Neural cell (in vitro differentiated cells): ENCODE data around the gene TECPR1.

Experiments
- EZH2 ChIP-seq: fragments of 200-600, 300-800 bp; shearing (Covaris generic), sonication (generic); IDR thresholded peaks from 2 replicates; pipeline ENCODE4 v1.6.1; 2014; ENCODE audit warnings: antibody characterized with exemption, low read length, borderline replicate concordance, mild to moderate bottlenecking; ENCODE audit not compliant: insufficient read depth, poor library complexity, severe bottlenecking
- RAD21 ChIP-seq: fragments of 450-650 bp; conservative IDR thresholded peaks from 2 replicates; pipeline ENCODE4 v1.6.1; 2014; ENCODE audit warnings: antibody characterized with exemption, mild to moderate bottlenecking, moderate library complexity
- TAF1 ChIP-seq: IDR thresholded peaks from 2 replicates; pipeline ENCODE4 v1.6.1; 2012; ENCODE audit warnings: low read depth

- no peak for TF ChIP-seq EZH2
- no peak for TF ChIP-seq RAD21
- TF ChIP-seq TAF1, result no peak
Observed at GRCh38 chr7:98191668-98192431, 60.2 kb downstream of the TECPR1 start.
